ENCODE results near the gene MAP3K20.

GRCh38 chr2:173087214-173087581 lies 11.6 kb downstream of the MAP3K20 start:
- TF ChIP-seq CTCF (IDR thresholded peaks at IDR 0.05; ENCODE audit: low read depth, low read length) (no peak), EZH2phosphoT487 (IDR thresholded peaks at IDR 0.05; ENCODE audit: low read depth) (no peak)
